K562 (cell line): Measurements from ENCODE around the gene IREB2. TPM values are rescaled to one million over a fixed set of nuclear protein-coding genes. Genes with fewer than 3 reads are reported as not detected.
A peak's percentile ranks its signal among the peaks of the same experiment; 100 is the strongest.

Source experiments
- ATAC-seq: fragments of 200-7000 bp; cut with Tn5 transposase; 3 replicates; pipeline ENCODE4 v1.9.1; 2020; ENCODE audit warnings: moderate library complexity
- BruUV-seq: library from RNA; stranded (reverse); fragments of 400-500 nt; replicated peaks from 2 replicates; lab custom pipeline; 2021; lab: Mats Ljungman, UMichigan
- CTCF ChIA-PET: fragments of 300-600 bp; formaldehyde crosslinking; extraction: SDS; loops from one replicate; lab custom pipeline; 2021; ENCODE audit warnings: low intra/inter-chr PET ratio; lab: Yijun Ruan, JAX
- POLR2A ChIA-PET: fragments of 300-600, 350-650 bp; sonication (Branson Sonifier 250); formaldehyde crosslinking; extraction: SDS; loops from one replicate; lab custom pipeline; 2021; ENCODE audit warnings: antibody characterized with exemption, inconsistent platforms; lab: Yijun Ruan, JAX
- DNase-seq, 4 experiments: peaks; one replicate each; pipeline versions ENCODE4 v3.0.0 to v3.0.0-alpha.2; 2011 to 2018; ENCODE audit warnings: low spot score in 3 of 4, mixed read lengths in 3 of 4; ENCODE audit errors: extremely low read depth in 1 of 4
- FAIRE-seq: peaks from 2 replicates; lab custom pipeline; 2011; peaks lifted over from hg19 to GRCh38; lab: Jason Lieb, UNC
- H2AFZ ChIP-seq: 2 replicates; pipeline ENCODE4 v1.6.0; 2011; ENCODE audit warnings: low read depth, low read length, control low read depth, inconsistent platforms
- H3K27ac ChIP-seq: fragments of 200-600 bp; 3 replicates; pipeline ENCODE4 v1.8.0; 2011; ENCODE audit warnings: low read depth, mild to moderate bottlenecking, control low read depth, inconsistent platforms, low read length, moderate library complexity, mixed read lengths; ENCODE audit errors: extremely low read depth
- H3K27me3 ChIP-seq, 2 experiments: fragments of 300-600 bp in 1 of 2; 2 replicates in 1 of 2; 3 replicates in 1 of 2; pipeline versions ENCODE4 v1.6.0 to v1.8.0; 2011; ENCODE audit warnings: inconsistent platforms in 2 of 2, low read length in 2 of 2, mild to moderate bottlenecking in 1 of 2, mixed read lengths in 1 of 2, moderate library complexity in 1 of 2; ENCODE audit not compliant: control insufficient read depth in 2 of 2, insufficient read depth in 2 of 2
- H3K36me3 ChIP-seq: fragments of 300-600 bp; 3 replicates; pipeline ENCODE4 v1.8.0; 2011; ENCODE audit warnings: mild to moderate bottlenecking, low read length, inconsistent platforms; ENCODE audit not compliant: control insufficient read depth, insufficient read depth
- H3K4me1 ChIP-seq, 2 experiments: fragments of 200-600 bp in 1 of 2; replicated peaks in 1 of 2; 2 replicates in 1 of 2; 3 replicates in 1 of 2; pipeline versions ENCODE4 v1.5.1 to v1.8.0; 2011; ENCODE audit warnings: inconsistent platforms in 2 of 2, low read length in 2 of 2, mild to moderate bottlenecking in 1 of 2, mixed read lengths in 1 of 2, moderate library complexity in 1 of 2; ENCODE audit not compliant: control insufficient read depth in 2 of 2, insufficient read depth in 2 of 2
- H3K4me2 ChIP-seq: 2 replicates; pipeline ENCODE4 v1.6.1; 2011; ENCODE audit warnings: low read length, control low read depth, inconsistent platforms, mixed read lengths; ENCODE audit not compliant: insufficient read depth
- H3K4me3 ChIP-seq: fragments of 200-600 bp; sonication (generic), shearing (Covaris generic); 2 replicates; pipeline ENCODE4 v1.5.1; 2016; ENCODE audit warnings: control low read depth, inconsistent platforms
- H3K79me2 ChIP-seq: fragments of 200-600 bp; 3 replicates; pipeline ENCODE4 v1.8.0; 2011; ENCODE audit warnings: low read length, inconsistent platforms; ENCODE audit not compliant: control insufficient read depth, insufficient read depth
- H3K9ac ChIP-seq, 2 experiments: 2 replicates each; pipeline versions ENCODE4 v1.6.0 to v1.6.1; 2011; ENCODE audit warnings: low read depth in 2 of 2, low read length in 2 of 2, control low read depth in 1 of 2, inconsistent platforms in 1 of 2, mild to moderate bottlenecking in 1 of 2, mixed read lengths in 1 of 2; ENCODE audit not compliant: insufficient read depth in 1 of 2
- H3K9me1 ChIP-seq: one replicate; pipeline ENCODE4 v1.6.0; 2011; ENCODE audit warnings: inconsistent platforms, mild to moderate bottlenecking, low read length, moderate library complexity; ENCODE audit not compliant: control insufficient read depth, insufficient read depth
- H3K9me3 ChIP-seq: replicated peaks from 2 replicates; pipeline ENCODE4 v1.5.1; 2011; ENCODE audit warnings: low read depth, low read length, inconsistent platforms; ENCODE audit not compliant: control insufficient read depth, insufficient read depth
- H4K20me1 ChIP-seq: replicated peaks from 2 replicates; pipeline ENCODE4 v1.6.1; 2011; ENCODE audit warnings: low read length, inconsistent platforms, mixed read lengths; ENCODE audit not compliant: control insufficient read depth, insufficient read depth
- ADNP ChIP-seq: fragments of 200-800 bp; sonication (Bioruptor generic); IDR thresholded peaks from 2 replicates; pipeline ENCODE4 v1.6.1; 2016; ENCODE audit warnings: missing genetic modification characterization, missing compliant biosample characterization
- GATAD2A ChIP-seq: fragments of 450-650 bp; IDR thresholded peaks from 2 replicates; pipeline ENCODE4 v1.6.1; 2017
- RAD51 ChIP-seq: fragments of 450-650 bp; IDR thresholded peaks from 2 replicates; pipeline ENCODE4 v1.7.1; 2016; ENCODE audit warnings: low read depth, mild to moderate bottlenecking, borderline replicate concordance
- SOX6 ChIP-seq: fragments of 450-650 bp; IDR thresholded peaks from 2 replicates; pipeline ENCODE4 v1.6.1; 2014; ENCODE audit warnings: mild to moderate bottlenecking
- ZNF212 ChIP-seq: fragments of 450-650 bp; formaldehyde crosslinking; IDR thresholded peaks from 2 replicates; pipeline ENCODE4 v1.4.0; 2020; ENCODE audit warnings: mild to moderate bottlenecking
- ZNF431 ChIP-seq: sonication (generic); formaldehyde crosslinking; IDR thresholded peaks from 2 replicates; pipeline ENCODE4 v1.8.0; 2022; ENCODE audit warnings: mild to moderate bottlenecking, missing genetic modification reagents
- ZNF76 ChIP-seq: fragments of 250-450 bp; sonication (Bioruptor Pico); IDR thresholded peaks from 2 replicates; pipeline ENCODE4 v1.4.0; 2020; ENCODE audit warnings: mild to moderate bottlenecking, moderate library complexity, borderline replicate concordance
- WGBS: fragments of 100-300 bp; shearing (Covaris generic); methylation state at CpG from one replicate; pipeline ENCODE4 v1.1.6; 2016; ENCODE audit warnings: low coverage, mixed read lengths; ENCODE audit not compliant: insufficient coverage; ENCODE audit errors: missing lambda C conversion rate; 5-methylcytosine and 5-hydroxymethylcytosine counted together
- in situ Hi-C: fragments of 300-500 bp; cut with MboI; formaldehyde crosslinking; loops from 4 replicates; pipeline ENCODE4 v1.15.0; 2018; ENCODE audit warnings: inconsistent platforms, mixed read lengths
- intact Hi-C: fragments of 100-400 bp; cut with micrococcal nuclease; formaldehyde crosslinking; loops from 2 replicates; pipeline ENCODE4 v1.14.2; 2022
- polyA plus RNA-seq, 8 experiments: library from polyadenylated mRNA; depleted of rRNA in 4 of 8; stranded (reverse) in 5 of 8; unstranded in 3 of 8; fragments of >200 nt; fragmentation: Nextera tagmentation in 2 of 8; fragmentation: Illumina TruSeq in 1 of 8; extraction: Ambion mirVana in 2 of 8; extraction: Trizol in 1 of 8; gene quantifications; 2 replicates each; pipeline versions ENCODE4 v1.2.1 to v1.2.3, GENCODE V29; 2011 to 2014; ENCODE audit warnings: inconsistent platforms in 1 of 8, missing spikeins in 1 of 8
- total RNA-seq, 7 experiments: library from RNA; depleted of rRNA in 6 of 7; stranded (reverse); fragments of >200 nt in 6 of 7; fragmentation: Illumina TruSeq in 2 of 7; extraction: Trizol in 2 of 7; gene quantifications; 2 replicates each; pipeline versions ENCODE4 v1.2.1 to v1.2.3, GENCODE V29; 2011 to 2021; ENCODE audit warnings: low replicate concordance in 1 of 7
- TF ChIP-seq, protein P1 (sequence below): sonication (generic); formaldehyde crosslinking; IDR thresholded peaks from 2 replicates; pipeline ENCODE4 v1.5.0; 2020; ENCODE audit warnings: missing genetic modification reagents
- TF ChIP-seq, protein P2 (sequence below): fragments of 250-450 bp; sonication (Bioruptor Pico); IDR thresholded peaks from 2 replicates; pipeline ENCODE4 v1.5.0; 2021
- TF ChIP-seq, protein P3 (sequence below): fragments of 450-650 bp; formaldehyde crosslinking; IDR thresholded peaks from 2 replicates; pipeline ENCODE4 v1.4.0; 2020; ENCODE audit warnings: mild to moderate bottlenecking, mixed read lengths

The IREB2 gene
- total and polyA plus RNA-seq, 9 of the 15 experiments (the other 6 are each of a cell fraction or from before 2014, with no cell fraction given) = 16.8 to 61.7 (median 34.0) TPM

DNA sequence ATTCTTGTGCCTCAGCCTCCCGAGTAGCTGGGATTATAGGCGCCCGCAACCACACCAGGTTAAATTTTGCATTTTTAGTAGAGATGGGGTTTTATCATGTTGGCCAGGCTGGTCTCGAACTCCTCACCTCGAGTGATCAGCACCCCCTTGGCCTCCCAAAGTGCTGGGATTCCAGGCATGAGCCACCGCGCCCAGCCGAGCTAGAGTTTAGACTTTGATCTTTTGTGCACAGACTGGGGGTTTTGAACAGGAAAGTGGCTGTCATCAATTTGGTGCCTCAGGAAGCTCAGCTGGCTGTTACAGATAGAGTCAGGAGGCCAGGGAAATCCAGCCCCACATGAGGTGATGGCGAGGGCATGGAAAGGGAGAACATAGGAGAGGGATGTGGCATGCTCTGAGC, 19.3 kb upstream of the IREB2 start:
- no TSS peak for BruUV-seq
- intact Hi-C loops (no loop called here), in situ Hi-C loops (loop anchor here (5.0 kb wide), 1 partner anchor 106 kb away; no protein-coding TSS in a partner anchor)
- TF ChIP-seq ADNP (tag) (0 out of 2 replicates have a peak, but pooled peaks have one; percentile 11), ZNF212 (CRISPR knock-in tag) (no peak)
- ATAC-seq = no peak
- 53% methylated on average over 9 of the region's 9 CpGs for WGBS
- Histone ChIP-seq H3K4me1 (no peaks in the 10 kb centered on the region), H3K9ac (no peak overlapping the region), H3K9me1 (no peaks in the 10 kb centered on the region), H3K27me3 (peaks cover 4 to 12% of the 10 kb centered on the region in 2 experiments; a peak in 4 of 5 replicates), H3K36me3 (no peaks in the 10 kb centered on the region), H3K4me2 (no peak overlapping the region), H2AFZ (no peak overlapping the region), H3K27ac (no peak overlapping the region), H3K4me3 (no peak overlapping the region), H4K20me1 (no peaks in the 10 kb centered on the region; the same call in 1 of the 2 replicates), H3K9me3 (no peaks in the 10 kb centered on the region), H3K79me2 (no peaks in the 10 kb centered on the region)
- no peak for FAIRE-seq
- CTCF ChIA-PET = no interaction called here
- POLR2A ChIA-PET = interaction anchor here (0.7 to 1.3 kb wide), 4 partner anchors 11 to 48 kb away, joined by 3 read pairs; no protein-coding TSS in a partner anchor
- no peak for DNase-seq

DNA sequence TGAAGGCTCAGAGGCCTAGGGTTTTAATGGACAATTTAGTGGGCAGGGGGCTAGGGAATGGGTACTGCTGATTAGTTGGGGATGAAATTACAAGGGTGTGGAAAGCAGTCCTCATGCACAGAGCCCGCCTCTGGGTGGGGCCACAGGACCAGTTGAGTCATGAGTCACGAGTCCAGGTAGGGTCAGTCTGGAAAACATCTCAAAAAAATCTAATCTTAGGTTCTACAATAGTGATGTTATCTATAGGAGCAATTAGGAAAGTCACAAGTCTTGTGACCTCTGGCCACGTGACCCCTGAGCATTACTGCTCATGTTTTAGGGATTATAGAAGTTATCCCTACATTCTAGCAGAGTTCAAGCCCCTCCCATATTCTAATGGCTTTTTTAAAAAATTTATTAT, 18.6 kb upstream of the IREB2 start:
- H2AFZ ChIP-seq = no peak overlapping the region
- intact Hi-C loops = no loop called here
- FAIRE-seq (no peak), DNase-seq (no peak), ATAC-seq (no peak)
- H3K36me3 ChIP-seq = no peaks in the 10 kb centered on the region
- H3K79me2 ChIP-seq = no peaks in the 10 kb centered on the region
- no peaks in the 10 kb centered on the region for H3K4me1 ChIP-seq
- no peaks in the 10 kb centered on the region for H3K9me1 ChIP-seq
- no peaks in the 10 kb centered on the region; the same call in 1 of the 2 replicates for H4K20me1 ChIP-seq
- no TSS peak for BruUV-seq
- peaks cover 3 to 11% of the 10 kb centered on the region in 2 experiments; a peak in 4 of 5 replicates for H3K27me3 ChIP-seq
- H3K4me3 ChIP-seq = no peak overlapping the region
- ChIA-PET POLR2A (interaction anchor here (1.2 kb wide), 1 partner anchor 48 kb away, joined by 3 read pairs; no protein-coding TSS in a partner anchor), CTCF (no interaction called here)
- 8% methylated on average over 3 of the region's 3 CpGs for WGBS
- H3K4me2 ChIP-seq = no peak overlapping the region
- no peaks in the 10 kb centered on the region for H3K9me3 ChIP-seq
- H3K9ac ChIP-seq = no peak overlapping the region
- in situ Hi-C loops = loop anchor here (5.0 kb wide), 1 partner anchor 107 kb away; no protein-coding TSS in a partner anchor
- H3K27ac ChIP-seq = no peak overlapping the region
- TF ChIP-seq, protein P1, sequence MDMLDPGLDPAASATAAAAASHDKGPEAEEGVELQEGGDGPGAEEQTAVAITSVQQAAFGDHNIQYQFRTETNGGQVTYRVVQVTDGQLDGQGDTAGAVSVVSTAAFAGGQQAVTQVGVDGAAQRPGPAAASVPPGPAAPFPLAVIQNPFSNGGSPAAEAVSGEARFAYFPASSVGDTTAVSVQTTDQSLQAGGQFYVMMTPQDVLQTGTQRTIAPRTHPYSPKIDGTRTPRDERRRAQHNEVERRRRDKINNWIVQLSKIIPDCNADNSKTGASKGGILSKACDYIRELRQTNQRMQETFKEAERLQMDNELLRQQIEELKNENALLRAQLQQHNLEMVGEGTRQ (CRISPR knock-in tag) = peak; percentile 27; the same call in 1 of the 2 replicates
- TF ChIP-seq ZNF76 (no peak), RAD51 (no peak), ZNF431 (CRISPR knock-in tag) (no peak), GATAD2A (no peak), SOX6 (0 out of 2 replicates have a peak, but pooled peaks have one; percentile 22)
- TF ChIP-seq, protein P2, sequence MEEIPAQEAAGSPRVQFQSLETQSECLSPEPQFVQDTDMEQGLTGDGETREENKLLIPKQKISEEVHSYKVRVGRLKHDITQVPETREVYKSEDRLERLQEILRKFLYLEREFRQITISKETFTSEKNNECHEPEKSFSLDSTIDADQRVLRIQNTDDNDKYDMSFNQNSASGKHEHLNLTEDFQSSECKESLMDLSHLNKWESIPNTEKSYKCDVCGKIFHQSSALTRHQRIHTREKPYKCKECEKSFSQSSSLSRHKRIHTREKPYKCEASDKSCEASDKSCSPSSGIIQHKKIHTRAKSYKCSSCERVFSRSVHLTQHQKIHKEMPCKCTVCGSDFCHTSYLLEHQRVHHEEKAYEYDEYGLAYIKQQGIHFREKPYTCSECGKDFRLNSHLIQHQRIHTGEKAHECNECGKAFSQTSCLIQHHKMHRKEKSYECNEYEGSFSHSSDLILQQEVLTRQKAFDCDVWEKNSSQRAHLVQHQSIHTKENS (CRISPR knock-in tag) = no peak
- TF ChIP-seq, protein P3, sequence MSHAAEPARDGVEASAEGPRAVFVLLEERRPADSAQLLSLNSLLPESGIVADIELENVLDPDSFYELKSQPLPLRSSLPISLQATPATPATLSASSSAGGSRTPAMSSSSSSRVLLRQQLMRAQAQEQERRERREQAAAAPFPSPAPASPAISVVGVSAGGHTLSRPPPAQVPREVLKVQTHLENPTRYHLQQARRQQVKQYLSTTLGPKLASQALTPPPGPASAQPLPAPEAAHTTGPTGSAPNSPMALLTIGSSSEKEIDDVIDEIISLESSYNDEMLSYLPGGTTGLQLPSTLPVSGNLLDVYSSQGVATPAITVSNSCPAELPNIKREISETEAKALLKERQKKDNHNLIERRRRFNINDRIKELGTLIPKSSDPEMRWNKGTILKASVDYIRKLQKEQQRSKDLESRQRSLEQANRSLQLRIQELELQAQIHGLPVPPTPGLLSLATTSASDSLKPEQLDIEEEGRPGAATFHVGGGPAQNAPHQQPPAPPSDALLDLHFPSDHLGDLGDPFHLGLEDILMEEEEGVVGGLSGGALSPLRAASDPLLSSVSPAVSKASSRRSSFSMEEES (CRISPR knock-in tag) = peak; percentile 25; the same call in 1 of the 2 replicates
